SU-DHL-6 (cell line): ENCODE results near the gene CRADD.

Experiments used
- CTCF ChIP-seq: fragments of 200-600 bp; sonication (generic); IDR thresholded peaks from one replicate; pipeline ENCODE4 v1.5.1; 2017; ENCODE audit warnings: antibody characterized with exemption, mild to moderate bottlenecking, low read length, moderate library complexity; ENCODE audit not compliant: insufficient read depth, poor library complexity, severe bottlenecking
- EZH2phosphoT487 ChIP-seq: fragments of 200-600 bp; sonication (generic), shearing (Covaris generic); conservative IDR thresholded peaks from 2 replicates; pipeline ENCODE4 v1.6.1; 2018; ENCODE audit warnings: mild to moderate bottlenecking, antibody characterized with exemption, low read length, moderate library complexity, mixed read lengths

DNA sequence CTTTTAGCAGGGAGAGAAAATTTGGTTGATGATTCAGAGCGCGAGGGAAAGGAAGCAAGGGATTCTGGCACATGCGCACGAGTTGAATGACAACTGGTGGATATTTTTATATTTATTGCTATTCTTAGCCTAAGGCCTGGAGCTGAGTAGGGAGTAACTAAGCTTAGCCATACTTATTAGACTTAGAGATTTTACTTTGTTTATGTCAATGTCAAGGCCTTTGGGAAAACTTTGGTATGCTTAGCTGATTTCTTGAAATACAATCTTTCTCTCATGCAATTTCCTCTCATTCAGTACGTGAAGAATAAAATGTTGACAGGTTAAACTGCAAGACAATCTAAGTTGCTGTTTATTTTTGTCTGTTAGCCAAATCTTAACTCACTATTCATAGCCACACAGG is 101.1 kb downstream of the CRADD start:
- TF ChIP-seq CTCF (no peak), EZH2phosphoT487 (no peak)
